ENCODE results near the gene PMPCB. TPM values are rescaled to one million over a fixed set of nuclear protein-coding genes. Genes with fewer than 3 reads are reported as not detected.
A peak's percentile ranks its signal among the peaks of the same experiment; 100 is the strongest.
"Not testable (repeated sequence)": the region's sequence is repeated elsewhere in the genome, so short reads cannot be mapped to it uniquely, and the experiment has no call there.

Gene PMPCB
- total and polyA plus RNA-seq, 4 donors, result 65.2 to 73.4 (median 71.0) TPM

DNA sequence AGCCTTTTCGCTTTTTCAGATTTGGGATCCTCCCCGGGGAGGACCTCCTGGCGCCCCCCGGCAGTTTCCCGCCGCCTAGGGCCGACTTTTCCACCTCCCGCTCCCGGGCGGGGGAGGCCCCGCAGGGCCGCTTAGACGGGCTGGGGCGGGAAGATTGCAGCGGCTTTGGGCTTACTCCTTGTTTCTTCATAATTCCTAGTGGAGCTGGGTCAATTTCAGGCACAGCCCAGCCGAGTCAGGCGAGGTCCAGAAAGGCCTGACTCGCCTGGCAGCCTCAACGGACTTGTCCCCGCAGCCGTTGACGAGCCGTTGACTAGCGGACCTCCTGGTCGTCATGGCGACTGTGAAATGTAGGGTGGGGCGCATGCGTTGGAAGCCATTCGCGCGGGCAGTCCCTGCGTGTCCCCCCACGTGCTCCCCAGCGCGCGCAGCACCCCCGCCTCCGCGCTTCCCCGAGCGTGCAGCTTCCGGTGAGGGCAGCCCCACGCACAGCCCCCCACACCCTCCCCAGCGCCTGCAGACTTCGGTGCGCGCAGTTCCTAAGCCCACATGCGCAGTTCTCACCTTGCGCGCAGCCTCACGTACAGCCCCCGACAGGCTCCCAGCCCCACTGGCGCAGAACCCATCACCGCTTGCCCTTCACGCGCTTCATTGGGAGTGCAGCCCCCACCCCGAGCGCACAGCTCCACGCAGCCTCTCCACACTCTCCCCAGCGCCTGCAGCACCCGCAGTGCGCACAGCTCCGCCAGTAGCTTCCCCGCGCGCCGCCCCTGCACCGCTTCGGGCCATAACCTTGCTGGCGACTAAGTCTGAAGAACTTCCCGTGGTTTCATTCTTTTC is 17.1 kb upstream of the PMPCB start:
- WGBS (ENCODE audit: insufficient coverage), result under 1% methylated on average over 71 of the region's 71 CpGs
- H3K9me3 ChIP-seq (ENCODE audit: control insufficient read depth, insufficient read depth, low read length); H3K27me3 ChIP-seq (ENCODE audit: control insufficient read depth, insufficient read depth, low read length); H3K4me1 ChIP-seq (ENCODE audit: control insufficient read depth, insufficient read depth, low read length); H3K36me3 ChIP-seq (ENCODE audit: control insufficient read depth, insufficient read depth, low read length): not testable (repeated sequence)
- Histone ChIP-seq H3K27ac (ENCODE audit: low read depth, low read length) (peak overlapping the region; percentile 67), H3K4me3 (ENCODE audit: low read depth, low read length) (peak overlapping the region; percentile 77)
- peak in 3 of 6 donors; percentile 79 to 97 (median 94) for DNase-seq (ENCODE audit: low read depth in 4 of 6, low spot score in 6 of 6)

- DNase-seq (ENCODE audit: low read depth in 4 of 6, low spot score in 6 of 6), result peak in 1 of 6 donors; percentile 30
- not testable (repeated sequence) for H3K27me3 ChIP-seq (ENCODE audit: control insufficient read depth, insufficient read depth, low read length); H3K36me3 ChIP-seq (ENCODE audit: control insufficient read depth, insufficient read depth, low read length); H3K9me3 ChIP-seq (ENCODE audit: control insufficient read depth, insufficient read depth, low read length); H3K4me1 ChIP-seq (ENCODE audit: control insufficient read depth, insufficient read depth, low read length)
- Histone ChIP-seq H3K4me3 (ENCODE audit: low read depth, low read length) (peak overlapping the region; percentile 77), H3K27ac (ENCODE audit: low read depth, low read length) (peak overlapping the region; percentile 67)
- 0% methylated on average over 23 of the region's 25 CpGs for WGBS (ENCODE audit: insufficient coverage)
Observed at GRCh38 chr7:103280803-103281155, 16.5 kb upstream of the PMPCB start.

DNA sequence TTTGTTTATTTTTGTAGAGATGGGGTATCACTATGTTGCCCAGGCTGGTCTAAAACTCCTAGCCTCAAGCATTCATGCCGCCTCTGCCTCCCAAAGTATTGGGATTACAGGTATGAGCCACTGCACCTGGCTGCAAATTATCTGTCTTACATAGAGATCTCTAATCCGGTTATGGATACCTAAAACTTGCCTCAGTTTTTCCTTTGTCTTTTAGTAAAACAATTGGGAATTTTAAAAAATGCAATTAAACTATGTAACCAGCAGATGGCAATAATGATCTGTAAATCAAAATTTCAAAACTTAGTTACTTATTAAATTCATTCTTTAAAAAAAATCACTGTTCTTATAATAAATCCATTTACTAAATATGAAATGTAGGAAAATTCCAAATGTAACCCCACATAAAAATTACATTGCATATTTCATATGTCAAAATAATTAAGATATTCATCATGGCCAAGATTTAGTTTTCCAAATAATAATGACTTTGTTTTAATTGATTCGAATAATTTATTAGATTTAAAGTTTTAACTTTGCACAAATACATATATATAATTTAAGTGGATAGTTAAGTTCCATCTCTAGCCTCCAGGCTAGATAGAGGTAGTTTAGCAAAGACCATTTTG is 14.3 kb upstream of the PMPCB start:
- H3K9me3 ChIP-seq (ENCODE audit: control insufficient read depth, insufficient read depth, low read length); DNase-seq (ENCODE audit: low read depth in 4 of 6, low spot score in 6 of 6); H3K27ac ChIP-seq (ENCODE audit: low read depth, low read length); H3K36me3 ChIP-seq (ENCODE audit: control insufficient read depth, insufficient read depth, low read length); H3K27me3 ChIP-seq (ENCODE audit: control insufficient read depth, insufficient read depth, low read length); H3K4me1 ChIP-seq (ENCODE audit: control insufficient read depth, insufficient read depth, low read length); H3K4me3 ChIP-seq (ENCODE audit: low read depth, low read length): not testable (repeated sequence)
- no CpG with 5 or more reads among the region's 3 CpGs for WGBS (ENCODE audit: insufficient coverage)

GRCh38 chr7:103292122-103292521 is 5.1 kb upstream of the PMPCB start:
- peak in 3 of 6 donors; percentile 23 to 79 (median 51) for DNase-seq (ENCODE audit: low read depth in 4 of 6, low spot score in 6 of 6)
- Histone ChIP-seq H3K4me1 (ENCODE audit: control insufficient read depth, insufficient read depth, low read length) (peaks cover 3% of the 10 kb centered on the region), H3K9me3 (ENCODE audit: control insufficient read depth, insufficient read depth, low read length) (no peaks in the 10 kb centered on the region), H3K27ac (ENCODE audit: low read depth, low read length) (no peak overlapping the region), H3K4me3 (ENCODE audit: low read depth, low read length) (no peak overlapping the region), H3K27me3 (ENCODE audit: control insufficient read depth, insufficient read depth, low read length) (no peaks in the 10 kb centered on the region), H3K36me3 (ENCODE audit: control insufficient read depth, insufficient read depth, low read length) (no peaks in the 10 kb centered on the region)
- WGBS (ENCODE audit: insufficient coverage), result 23% methylated on average over 2 of the region's 3 CpGs

- no CpG with 5 or more reads among the region's 1 CpG for WGBS (ENCODE audit: insufficient coverage)
- Histone ChIP-seq H3K27me3 (ENCODE audit: control insufficient read depth, insufficient read depth, low read length) (no peaks in the 10 kb centered on the region), H3K9me3 (ENCODE audit: control insufficient read depth, insufficient read depth, low read length) (no peaks in the 10 kb centered on the region), H3K4me1 (ENCODE audit: control insufficient read depth, insufficient read depth, low read length) (peaks cover 3% of the 10 kb centered on the region), H3K27ac (ENCODE audit: low read depth, low read length) (no peak overlapping the region), H3K4me3 (ENCODE audit: low read depth, low read length) (no peak overlapping the region), H3K36me3 (ENCODE audit: control insufficient read depth, insufficient read depth, low read length) (no peaks in the 10 kb centered on the region)
- DNase-seq (ENCODE audit: low read depth in 4 of 6, low spot score in 6 of 6), result no peak
Observed at GRCh38 chr7:103293526-103293925, 3.7 kb upstream of the PMPCB start.

DNA sequence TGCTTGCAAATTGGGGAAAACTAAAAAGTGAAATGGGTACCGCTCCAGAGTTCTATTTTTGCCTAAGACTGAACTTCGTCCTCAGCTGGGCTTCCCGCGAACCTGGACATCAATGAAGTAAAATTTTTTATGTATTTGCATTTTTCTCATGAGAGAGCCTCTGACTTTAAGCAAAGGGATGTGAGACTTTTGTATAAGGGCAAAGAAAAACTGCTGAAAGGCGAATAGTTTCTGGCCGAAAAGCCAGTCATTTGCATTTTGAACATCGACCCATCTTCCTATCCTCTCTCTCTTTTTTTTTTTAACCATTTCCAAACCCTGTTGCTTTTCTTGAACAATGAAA is 573 bp downstream of the PMPCB start:
- Histone ChIP-seq H3K27ac (ENCODE audit: low read depth, low read length) (no peak overlapping the region), H3K36me3 (ENCODE audit: control insufficient read depth, insufficient read depth, low read length) (peaks cover 9% of the 10 kb centered on the region), H3K4me1 (ENCODE audit: control insufficient read depth, insufficient read depth, low read length) (no peaks in the 10 kb centered on the region), H3K4me3 (ENCODE audit: low read depth, low read length) (peak overlapping the region; percentile 94), H3K27me3 (ENCODE audit: control insufficient read depth, insufficient read depth, low read length) (no peaks in the 10 kb centered on the region), H3K9me3 (ENCODE audit: control insufficient read depth, insufficient read depth, low read length) (no peaks in the 10 kb centered on the region)
- WGBS (ENCODE audit: insufficient coverage), result 6% methylated on average over 2 of the region's 7 CpGs
- DNase-seq (ENCODE audit: low read depth in 4 of 6, low spot score in 6 of 6), result no peak

DNA sequence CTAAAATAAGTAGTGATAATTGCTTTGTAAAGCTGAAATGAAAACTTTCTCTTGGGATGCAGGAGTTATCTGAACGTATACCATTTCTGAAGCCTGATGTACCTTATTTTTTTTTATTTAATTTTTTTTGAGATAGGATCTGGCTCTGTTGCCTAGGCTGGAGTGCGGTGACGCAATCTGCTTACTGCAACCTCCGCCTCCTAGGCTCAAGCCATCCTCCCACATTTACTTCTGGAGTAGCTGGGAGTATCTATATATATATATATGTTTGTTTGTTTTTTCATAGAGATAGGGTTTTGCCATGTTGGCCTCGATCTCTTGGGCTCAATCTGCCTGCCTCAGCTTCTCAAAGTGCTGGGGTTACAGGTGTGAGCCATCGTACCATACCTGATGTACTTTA is 2.4 kb downstream of the PMPCB start:
- H3K36me3 ChIP-seq (ENCODE audit: control insufficient read depth, insufficient read depth, low read length), result peaks cover 15% of the 10 kb centered on the region
- H3K4me3 ChIP-seq (ENCODE audit: low read depth, low read length), result no peak overlapping the region
- DNase-seq (ENCODE audit: low read depth in 4 of 6, low spot score in 6 of 6), result no peak
- no CpG with 5 or more reads among the region's 6 CpGs for WGBS (ENCODE audit: insufficient coverage)
- no peaks in the 10 kb centered on the region for H3K4me1 ChIP-seq (ENCODE audit: control insufficient read depth, insufficient read depth, low read length)
- no peaks in the 10 kb centered on the region for H3K9me3 ChIP-seq (ENCODE audit: control insufficient read depth, insufficient read depth, low read length)
- no peaks in the 10 kb centered on the region for H3K27me3 ChIP-seq (ENCODE audit: control insufficient read depth, insufficient read depth, low read length)
- no peak overlapping the region for H3K27ac ChIP-seq (ENCODE audit: low read depth, low read length)

DNA sequence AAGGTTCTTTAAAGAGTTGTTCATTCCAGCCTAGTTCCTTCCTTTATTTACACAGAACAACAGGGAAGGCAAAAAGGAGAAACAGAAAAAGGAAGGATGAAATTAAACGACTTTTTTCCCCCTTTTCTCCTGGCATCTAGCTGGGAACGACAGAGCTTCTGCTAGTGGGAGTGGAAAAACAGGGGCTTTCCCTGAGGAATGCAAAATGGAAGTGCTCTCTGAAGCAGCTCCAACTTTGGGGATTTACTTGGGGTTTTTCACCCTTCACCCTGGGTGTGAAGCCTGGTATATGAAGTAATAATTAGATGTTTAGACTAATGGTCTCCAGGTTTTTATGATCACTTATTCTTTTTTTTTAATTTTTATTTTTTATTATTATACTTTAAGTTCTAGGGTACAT is 4.2 kb downstream of the PMPCB start:
- H3K4me1 ChIP-seq (ENCODE audit: control insufficient read depth, insufficient read depth, low read length), result no peaks in the 10 kb centered on the region
- no peaks in the 10 kb centered on the region for H3K9me3 ChIP-seq (ENCODE audit: control insufficient read depth, insufficient read depth, low read length)
- peaks cover 20% of the 10 kb centered on the region for H3K36me3 ChIP-seq (ENCODE audit: control insufficient read depth, insufficient read depth, low read length)
- WGBS (ENCODE audit: insufficient coverage), result no CpG with 5 or more reads among the region's 2 CpGs
- no peak overlapping the region for H3K4me3 ChIP-seq (ENCODE audit: low read depth, low read length)
- DNase-seq (ENCODE audit: low read depth in 4 of 6, low spot score in 6 of 6), result no peak
- no peaks in the 10 kb centered on the region for H3K27me3 ChIP-seq (ENCODE audit: control insufficient read depth, insufficient read depth, low read length)
- H3K27ac ChIP-seq (ENCODE audit: low read depth, low read length), result no peak overlapping the region

- H3K4me3 ChIP-seq (ENCODE audit: low read depth, low read length), result no peak overlapping the region
- no peaks in the 10 kb centered on the region for H3K27me3 ChIP-seq (ENCODE audit: control insufficient read depth, insufficient read depth, low read length)
- peaks cover 30% of the 10 kb centered on the region for H3K36me3 ChIP-seq (ENCODE audit: control insufficient read depth, insufficient read depth, low read length)
- H3K27ac ChIP-seq (ENCODE audit: low read depth, low read length), result no peak overlapping the region
- WGBS (ENCODE audit: insufficient coverage), result no CpG with 5 or more reads among the region's 3 CpGs
- H3K4me1 ChIP-seq (ENCODE audit: control insufficient read depth, insufficient read depth, low read length), result no peaks in the 10 kb centered on the region
- DNase-seq (ENCODE audit: low read depth in 4 of 6, low spot score in 6 of 6), result no peak
- H3K9me3 ChIP-seq (ENCODE audit: control insufficient read depth, insufficient read depth, low read length), result no peaks in the 10 kb centered on the region
Observed at GRCh38 chr7:103307503-103308231, 10.4 kb downstream of the PMPCB start.
